ENCODE results near the gene TULP3.

TULP3 gene

GRCh38 chr12:2937500-2937899 lies 46.8 kb downstream of the TULP3 start:
- Histone ChIP-seq H3K27me3 (ENCODE audit: insufficient read depth, low read length) (no peaks in the 10 kb centered on the region), H3K9ac (ENCODE audit: low read depth, low read length) (no peak overlapping the region), H3K36me3 (ENCODE audit: insufficient read depth, low read depth, low read length) (peaks cover 63% of the 10 kb centered on the region), H3K4me1 (ENCODE audit: insufficient read depth, low read length) (no peaks in the 10 kb centered on the region), H3K4me3 (ENCODE audit: low read length) (no peak overlapping the region), H3K9me3 (ENCODE audit: insufficient read depth, low read depth, low read length) (no peaks in the 10 kb centered on the region), H3K27ac (ENCODE audit: low read length) (no peak overlapping the region)

DNA sequence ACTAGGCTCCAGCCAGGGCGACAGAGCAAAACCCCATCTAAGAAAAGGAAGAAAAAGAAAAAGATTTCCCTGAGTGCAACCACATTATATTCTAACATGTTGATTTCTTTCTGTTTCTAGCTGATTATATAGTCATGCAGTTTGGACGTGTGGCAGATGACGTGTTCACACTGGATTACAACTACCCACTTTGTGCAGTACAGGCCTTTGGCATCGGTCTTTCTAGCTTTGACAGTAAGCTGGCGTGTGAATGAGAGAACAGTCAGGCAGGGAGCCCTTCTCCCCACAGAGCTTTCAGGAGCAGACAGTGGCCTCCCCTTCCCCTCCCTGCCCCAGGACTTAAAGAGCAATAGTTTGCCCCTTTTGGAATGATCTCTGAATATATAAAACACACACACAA lies 48.5 kb downstream of the TULP3 start:
- H3K4me3 ChIP-seq (ENCODE audit: low read length): no peak overlapping the region

GRCh38 chr12:2940564-2940963 lies 49.9 kb downstream of the TULP3 start:
- no peak overlapping the region for H3K9ac ChIP-seq (ENCODE audit: low read depth, low read length)
- no peak overlapping the region for H3K27ac ChIP-seq (ENCODE audit: low read length)
- no peaks in the 10 kb centered on the region for H3K27me3 ChIP-seq (ENCODE audit: insufficient read depth, low read length)
- no peaks in the 10 kb centered on the region for H3K4me1 ChIP-seq (ENCODE audit: insufficient read depth, low read length)
- H3K4me3 ChIP-seq (ENCODE audit: low read length): no peak overlapping the region
- no peaks in the 10 kb centered on the region for H3K9me3 ChIP-seq (ENCODE audit: insufficient read depth, low read depth, low read length)
- peaks cover 35% of the 10 kb centered on the region for H3K36me3 ChIP-seq (ENCODE audit: insufficient read depth, low read depth, low read length)

More for the DNA sequence above, 48.5 kb downstream of the TULP3 start:
- Histone ChIP-seq H3K4me1 (ENCODE audit: insufficient read depth, low read length) (no peaks in the 10 kb centered on the region), H3K9me3 (ENCODE audit: insufficient read depth, low read depth, low read length) (no peaks in the 10 kb centered on the region), H3K27me3 (ENCODE audit: insufficient read depth, low read length) (no peaks in the 10 kb centered on the region), H3K36me3 (ENCODE audit: insufficient read depth, low read depth, low read length) (peaks cover 48% of the 10 kb centered on the region), H3K9ac (ENCODE audit: low read depth, low read length) (no peak overlapping the region), H3K27ac (ENCODE audit: low read length) (no peak overlapping the region)

GRCh38 chr12:2941524-2941923 lies 50.8 kb downstream of the TULP3 start:
- H3K4me3 ChIP-seq (ENCODE audit: low read length): no peak overlapping the region
- no peak overlapping the region for H3K27ac ChIP-seq (ENCODE audit: low read length)
- H3K36me3 ChIP-seq (ENCODE audit: insufficient read depth, low read depth, low read length): peaks cover 35% of the 10 kb centered on the region
- no peaks in the 10 kb centered on the region for H3K4me1 ChIP-seq (ENCODE audit: insufficient read depth, low read length)
- no peaks in the 10 kb centered on the region for H3K27me3 ChIP-seq (ENCODE audit: insufficient read depth, low read length)
- H3K9me3 ChIP-seq (ENCODE audit: insufficient read depth, low read depth, low read length): no peaks in the 10 kb centered on the region
- H3K9ac ChIP-seq (ENCODE audit: low read depth, low read length): no peak overlapping the region

GRCh38 chr12:2944401-2945047 lies 53.8 kb downstream of the TULP3 start:
- Histone ChIP-seq H3K4me1 (ENCODE audit: insufficient read depth, low read length) (no peaks in the 10 kb centered on the region), H3K9me3 (ENCODE audit: insufficient read depth, low read depth, low read length) (no peaks in the 10 kb centered on the region), H3K27ac (ENCODE audit: low read length) (no peak overlapping the region), H3K9ac (ENCODE audit: low read depth, low read length) (no peak overlapping the region), H3K4me3 (ENCODE audit: low read length) (no peak overlapping the region), H3K27me3 (ENCODE audit: insufficient read depth, low read length) (no peaks in the 10 kb centered on the region), H3K36me3 (ENCODE audit: insufficient read depth, low read depth, low read length) (peaks cover 13% of the 10 kb centered on the region)

DNA sequence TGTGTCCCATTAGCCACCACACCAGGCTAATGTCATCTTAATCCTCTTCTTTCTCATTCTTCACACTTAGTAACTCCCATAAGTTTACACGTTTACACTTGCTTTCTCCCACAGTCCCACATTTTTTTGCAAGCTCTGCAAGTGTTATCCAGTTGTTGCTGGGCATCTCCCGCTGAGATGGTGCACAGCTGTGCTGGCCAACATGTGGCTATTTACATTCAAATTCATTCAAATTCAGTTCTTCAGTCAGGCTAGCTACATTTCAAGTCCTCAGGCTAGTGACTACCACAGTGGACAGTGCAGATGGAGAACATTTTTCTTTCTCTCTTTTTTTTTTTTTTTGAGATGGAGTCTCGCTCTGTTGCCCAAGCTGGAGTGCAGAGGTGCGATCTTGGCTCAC lies 58.7 kb downstream of the TULP3 start:
- Histone ChIP-seq H3K9ac (ENCODE audit: low read depth, low read length) (no peak overlapping the region), H3K36me3 (ENCODE audit: insufficient read depth, low read depth, low read length) (no peaks in the 10 kb centered on the region), H3K27ac (ENCODE audit: low read length) (no peak overlapping the region), H3K4me1 (ENCODE audit: insufficient read depth, low read length) (no peaks in the 10 kb centered on the region), H3K27me3 (ENCODE audit: insufficient read depth, low read length) (no peaks in the 10 kb centered on the region), H3K4me3 (ENCODE audit: low read length) (no peak overlapping the region), H3K9me3 (ENCODE audit: insufficient read depth, low read depth, low read length) (no peaks in the 10 kb centered on the region)

- Histone ChIP-seq H3K27me3 (ENCODE audit: insufficient read depth, low read length) (peaks cover 11% of the 10 kb centered on the region), H3K9ac (ENCODE audit: low read depth, low read length) (no peak overlapping the region), H3K9me3 (ENCODE audit: insufficient read depth, low read depth, low read length) (no peaks in the 10 kb centered on the region), H3K27ac (ENCODE audit: low read length) (no peak overlapping the region), H3K4me1 (ENCODE audit: insufficient read depth, low read length) (peaks cover 6% of the 10 kb centered on the region; the same call in 1 of the 2 replicates), H3K4me3 (ENCODE audit: low read length) (no peak overlapping the region), H3K36me3 (ENCODE audit: insufficient read depth, low read depth, low read length) (no peaks in the 10 kb centered on the region)
Measured at GRCh38 chr12:2955888-2956287, 65.2 kb downstream of the TULP3 start.

DNA sequence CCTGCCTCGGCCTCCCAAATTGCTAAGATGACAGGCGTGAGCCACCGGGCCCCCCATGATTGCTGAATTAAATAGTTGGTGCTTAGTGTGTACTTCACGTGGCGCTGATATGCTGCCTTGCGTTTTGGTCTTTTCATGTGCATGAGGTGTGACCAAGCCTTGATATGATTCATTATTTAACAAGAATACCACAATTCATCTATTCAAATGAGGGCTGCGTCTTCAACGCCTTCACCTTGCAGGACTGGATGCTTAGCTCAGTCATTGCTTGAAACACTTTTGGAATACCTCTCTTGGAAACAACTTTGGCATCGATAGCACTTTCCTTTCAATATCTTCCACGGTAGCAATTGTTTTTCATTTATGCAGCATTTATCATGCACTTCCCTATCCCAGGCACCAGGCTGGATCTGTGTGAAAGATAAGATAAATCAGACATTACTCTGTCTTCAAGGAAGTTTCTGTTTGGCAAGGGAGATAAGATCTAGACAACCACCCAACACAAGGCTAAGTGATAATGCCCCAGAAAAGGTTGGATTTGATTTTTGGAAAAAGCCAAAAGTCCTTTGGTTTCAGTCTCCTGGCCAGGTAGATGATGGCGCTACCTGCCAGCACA lies 67.2 kb downstream of the TULP3 start:
- Histone ChIP-seq H3K9me3 (ENCODE audit: insufficient read depth, low read depth, low read length) (no peaks in the 10 kb centered on the region), H3K27ac (ENCODE audit: low read length) (peak overlapping the region; percentile 15), H3K36me3 (ENCODE audit: insufficient read depth, low read depth, low read length) (no peaks in the 10 kb centered on the region), H3K9ac (ENCODE audit: low read depth, low read length) (peak overlapping the region; percentile 71; the same call in 1 of the 2 replicates), H3K4me3 (ENCODE audit: low read length) (peak overlapping the region; percentile 72), H3K27me3 (ENCODE audit: insufficient read depth, low read length) (peaks cover 20% of the 10 kb centered on the region), H3K4me1 (ENCODE audit: insufficient read depth, low read length) (peaks cover 18% of the 10 kb centered on the region)

GRCh38 chr12:2958432-2959191 lies 67.9 kb downstream of the TULP3 start:
- H3K9me3 ChIP-seq (ENCODE audit: insufficient read depth, low read depth, low read length): no peaks in the 10 kb centered on the region
- peak overlapping the region; percentile 71; the same call in 1 of the 2 replicates for H3K9ac ChIP-seq (ENCODE audit: low read depth, low read length)
- H3K4me1 ChIP-seq (ENCODE audit: insufficient read depth, low read length): peaks cover 24% of the 10 kb centered on the region
- H3K36me3 ChIP-seq (ENCODE audit: insufficient read depth, low read depth, low read length): no peaks in the 10 kb centered on the region
- H3K27ac ChIP-seq (ENCODE audit: low read length): peak overlapping the region; percentile 15
- H3K27me3 ChIP-seq (ENCODE audit: insufficient read depth, low read length): peaks cover 20% of the 10 kb centered on the region
- peak overlapping the region; percentile 72 for H3K4me3 ChIP-seq (ENCODE audit: low read length)

DNA sequence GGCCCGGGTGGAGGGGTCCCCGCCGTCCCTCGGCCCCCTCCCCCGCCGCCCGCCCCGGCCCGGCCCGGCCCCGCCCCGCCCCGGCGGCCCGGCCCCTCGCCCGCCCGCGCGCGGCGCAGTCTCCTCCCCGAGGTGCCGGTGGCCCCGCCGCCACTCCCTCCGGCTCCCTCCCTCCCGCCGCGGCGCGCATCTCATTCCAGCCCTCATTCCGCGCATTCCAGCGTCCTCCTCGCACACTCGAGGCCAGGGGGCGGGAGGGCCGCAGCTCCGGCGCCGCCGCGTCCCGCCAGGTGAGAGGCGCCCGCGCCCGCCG lies 68.5 kb downstream of the TULP3 start, which contains the start of gene TEAD4:
Gene TEAD4 (plus strand): TSS at position 206 of the 313 bp plus-strand sequence.
- Histone ChIP-seq H3K27ac (ENCODE audit: low read length) (peak within 1 kb of the TSS; percentile 41), H3K36me3 (ENCODE audit: insufficient read depth, low read depth, low read length) (no peaks in the 10 kb centered on the region), H3K9me3 (ENCODE audit: insufficient read depth, low read depth, low read length) (no peaks in the 10 kb centered on the region), H3K27me3 (ENCODE audit: insufficient read depth, low read length) (peaks cover 20% of the 10 kb centered on the region), H3K9ac (ENCODE audit: low read depth, low read length) (peak within 1 kb of the TSS; percentile 71; the same call in 1 of the 2 replicates), H3K4me3 (ENCODE audit: low read length) (peak within 1 kb of the TSS; percentile 83), H3K4me1 (ENCODE audit: insufficient read depth, low read length) (peaks cover 28% of the 10 kb centered on the region)

- Histone ChIP-seq H3K27ac (ENCODE audit: low read length) (peak overlapping the region; percentile 41), H3K9ac (ENCODE audit: low read depth, low read length) (peak overlapping the region; percentile 67; the same call in 1 of the 2 replicates), H3K4me1 (ENCODE audit: insufficient read depth, low read length) (peaks cover 29% of the 10 kb centered on the region), H3K4me3 (ENCODE audit: low read length) (peak overlapping the region; percentile 83), H3K9me3 (ENCODE audit: insufficient read depth, low read depth, low read length) (no peaks in the 10 kb centered on the region), H3K36me3 (ENCODE audit: insufficient read depth, low read depth, low read length) (no peaks in the 10 kb centered on the region), H3K27me3 (ENCODE audit: insufficient read depth, low read length) (peaks cover 20% of the 10 kb centered on the region)
Measured at GRCh38 chr12:2959505-2960389, 69.1 kb downstream of the TULP3 start.
